ENCODE data around the gene SSB.
"Not testable (repeated sequence)": the region's sequence is repeated elsewhere in the genome, so short reads cannot be mapped to it uniquely, and the experiment has no call there.

The SSB gene

GRCh38 chr2:169815849-169816248, 17.2 kb downstream of the SSB start:
- H3K27me3 ChIP-seq (ENCODE audit: insufficient read depth, low read depth), result no peaks in the 10 kb centered on the region
- peaks cover 9% of the 10 kb centered on the region; the same call in 1 of the 2 replicates for H3K36me3 ChIP-seq (ENCODE audit: insufficient read depth)
- no peak overlapping the region for H3K27ac ChIP-seq
- no peak overlapping the region for H3K4me3 ChIP-seq (IDR thresholded peaks at IDR 0.05; ENCODE audit: insufficient read depth, low read depth, low read length)
- peaks cover 6% of the 10 kb centered on the region for H3K4me1 ChIP-seq (ENCODE audit: low read depth, poor library complexity, severe bottlenecking)
- H3K9ac ChIP-seq, result no peak overlapping the region
- no peak overlapping the region for H2AFZ ChIP-seq (ENCODE audit: low read depth)
- H3K4me2 ChIP-seq, result no peak overlapping the region
- no peaks in the 10 kb centered on the region for H3K79me2 ChIP-seq (ENCODE audit: insufficient read depth, low read depth)
- no peaks in the 10 kb centered on the region; the same call in 1 of the 2 replicates for H4K20me1 ChIP-seq (ENCODE audit: insufficient read depth)
- no peak for TF ChIP-seq CTCF (conservative IDR thresholded peaks at IDR 0.05; ENCODE audit: low read depth, low read length)

DNA sequence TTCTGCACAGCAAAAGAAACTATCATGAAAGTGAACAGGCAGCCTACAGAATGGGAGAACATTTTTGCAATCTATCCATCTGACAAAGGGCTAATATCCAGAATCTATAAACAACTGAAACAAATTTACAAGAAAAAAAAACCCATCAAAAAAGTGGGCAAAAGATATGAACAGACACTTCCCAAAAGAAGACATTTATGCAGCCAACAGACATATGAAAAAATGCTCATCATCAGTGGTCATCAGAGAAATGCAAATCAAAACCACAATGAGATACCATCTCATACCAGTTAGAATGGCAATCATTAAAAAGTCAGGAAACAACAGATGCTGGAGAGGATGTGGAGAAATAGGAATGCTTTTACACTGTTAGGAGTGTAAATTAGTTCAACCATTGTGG, 18.3 kb downstream of the SSB start:
- not testable (repeated sequence) for H3K27me3 ChIP-seq (ENCODE audit: insufficient read depth, low read depth); H4K20me1 ChIP-seq (ENCODE audit: insufficient read depth); H3K27ac ChIP-seq; H3K9ac ChIP-seq; H2AFZ ChIP-seq (ENCODE audit: low read depth); H3K4me2 ChIP-seq; H3K4me3 ChIP-seq (IDR thresholded peaks at IDR 0.05; ENCODE audit: insufficient read depth, low read depth, low read length); H3K36me3 ChIP-seq (ENCODE audit: insufficient read depth)
- Histone ChIP-seq H3K79me2 (ENCODE audit: insufficient read depth, low read depth) (peaks cover 11% of the 10 kb centered on the region; the same call in 1 of the 2 replicates), H3K4me1 (ENCODE audit: low read depth, poor library complexity, severe bottlenecking) (peaks cover 10% of the 10 kb centered on the region)

DNA sequence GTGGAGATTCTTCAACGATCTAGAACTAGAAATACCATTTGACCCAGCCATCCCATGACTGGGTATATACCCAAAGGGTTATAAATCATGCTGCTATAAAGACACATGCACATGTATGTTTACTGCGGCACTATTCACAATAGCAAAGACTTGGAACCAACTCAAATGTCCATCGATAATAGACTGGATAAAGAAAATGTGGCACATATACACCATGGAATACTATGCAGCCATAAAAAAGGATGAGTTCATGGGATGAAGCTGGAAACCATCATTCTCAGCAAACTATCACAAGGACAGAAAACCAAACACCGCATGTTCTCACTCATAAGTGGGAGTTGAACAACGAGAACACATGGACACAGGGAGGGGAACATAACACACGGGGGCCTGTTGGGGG, 18.7 kb downstream of the SSB start:
- H3K4me3 ChIP-seq (IDR thresholded peaks at IDR 0.05; ENCODE audit: insufficient read depth, low read depth, low read length); H3K4me2 ChIP-seq; H3K27ac ChIP-seq; H3K27me3 ChIP-seq (ENCODE audit: insufficient read depth, low read depth); H4K20me1 ChIP-seq (ENCODE audit: insufficient read depth); H3K36me3 ChIP-seq (ENCODE audit: insufficient read depth); H3K9ac ChIP-seq; H2AFZ ChIP-seq (ENCODE audit: low read depth): not testable (repeated sequence)
- peaks cover 13% of the 10 kb centered on the region for H3K4me1 ChIP-seq (ENCODE audit: low read depth, poor library complexity, severe bottlenecking)
- peaks cover 15% of the 10 kb centered on the region; the same call in 1 of the 2 replicates for H3K79me2 ChIP-seq (ENCODE audit: insufficient read depth, low read depth)

DNA sequence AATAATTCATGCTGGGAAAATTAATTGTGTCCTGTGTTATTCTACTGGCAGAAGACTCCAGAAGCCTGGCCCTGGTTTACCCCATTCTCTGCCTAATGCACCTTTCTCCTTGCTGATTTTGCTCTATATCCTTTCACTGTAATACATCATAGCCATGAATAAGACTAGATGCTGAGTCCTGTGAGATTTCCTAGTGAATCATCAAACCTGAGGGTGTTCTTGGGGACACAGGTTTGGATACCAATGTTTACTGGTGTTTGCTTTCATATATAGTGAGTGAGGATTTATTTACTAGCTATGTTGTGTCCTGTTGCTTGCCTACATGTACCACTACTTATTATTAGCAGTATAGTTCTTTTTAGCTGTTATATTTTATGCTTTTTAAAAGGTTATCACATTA, 19.6 kb downstream of the SSB start:
- Histone ChIP-seq H3K79me2 (ENCODE audit: insufficient read depth, low read depth) (peaks cover 22% of the 10 kb centered on the region; the same call in 1 of the 2 replicates), H3K4me3 (IDR thresholded peaks at IDR 0.05; ENCODE audit: insufficient read depth, low read depth, low read length) (no peak overlapping the region), H3K4me2 (no peak overlapping the region), H4K20me1 (ENCODE audit: insufficient read depth) (no peaks in the 10 kb centered on the region; the same call in 1 of the 2 replicates), H3K9ac (no peak overlapping the region), H2AFZ (ENCODE audit: low read depth) (no peak overlapping the region), H3K27ac (no peak overlapping the region), H3K4me1 (ENCODE audit: low read depth, poor library complexity, severe bottlenecking) (peaks cover 22% of the 10 kb centered on the region), H3K36me3 (ENCODE audit: insufficient read depth) (peaks cover 2% of the 10 kb centered on the region; the same call in 1 of the 2 replicates), H3K27me3 (ENCODE audit: insufficient read depth, low read depth) (no peaks in the 10 kb centered on the region)
- no peak for TF ChIP-seq CTCF (conservative IDR thresholded peaks at IDR 0.05; ENCODE audit: low read depth, low read length)

DNA sequence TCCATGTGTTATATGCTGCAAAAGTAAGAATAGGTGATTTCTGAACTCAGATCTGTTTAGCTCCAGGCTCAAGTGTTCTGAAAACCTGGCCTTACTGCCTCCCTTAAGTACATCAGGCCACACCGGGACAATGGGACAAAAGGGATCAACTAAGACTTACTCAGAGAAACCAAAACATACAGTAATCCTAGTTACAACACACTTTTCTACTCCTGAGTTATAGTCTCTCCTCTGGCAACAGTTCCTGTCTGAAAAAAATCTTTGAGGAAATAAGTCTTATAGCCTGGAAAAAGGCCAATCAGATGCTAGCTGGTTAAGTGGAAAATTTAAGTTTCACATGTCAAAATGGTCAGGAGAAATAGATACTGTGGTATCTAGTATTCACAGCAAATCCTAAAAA, 20.4 kb downstream of the SSB start:
- no peaks in the 10 kb centered on the region for H4K20me1 ChIP-seq (ENCODE audit: insufficient read depth)
- H3K4me3 ChIP-seq (IDR thresholded peaks at IDR 0.05; ENCODE audit: insufficient read depth, low read depth, low read length), result no peak overlapping the region
- no peak overlapping the region for H3K9ac ChIP-seq
- H3K36me3 ChIP-seq (ENCODE audit: insufficient read depth), result peaks cover 2% of the 10 kb centered on the region; the same call in 1 of the 2 replicates
- TF ChIP-seq CTCF (conservative IDR thresholded peaks at IDR 0.05; ENCODE audit: low read depth, low read length), result no peak
- no peak overlapping the region; the same call in 1 of the 2 replicates for H3K27ac ChIP-seq
- no peak overlapping the region for H3K4me2 ChIP-seq
- H3K79me2 ChIP-seq (ENCODE audit: insufficient read depth, low read depth), result peaks cover 31% of the 10 kb centered on the region
- H3K4me1 ChIP-seq (ENCODE audit: low read depth, poor library complexity, severe bottlenecking), result peaks cover 30% of the 10 kb centered on the region
- H2AFZ ChIP-seq (ENCODE audit: low read depth), result no peak overlapping the region
- no peaks in the 10 kb centered on the region for H3K27me3 ChIP-seq (ENCODE audit: insufficient read depth, low read depth)

DNA sequence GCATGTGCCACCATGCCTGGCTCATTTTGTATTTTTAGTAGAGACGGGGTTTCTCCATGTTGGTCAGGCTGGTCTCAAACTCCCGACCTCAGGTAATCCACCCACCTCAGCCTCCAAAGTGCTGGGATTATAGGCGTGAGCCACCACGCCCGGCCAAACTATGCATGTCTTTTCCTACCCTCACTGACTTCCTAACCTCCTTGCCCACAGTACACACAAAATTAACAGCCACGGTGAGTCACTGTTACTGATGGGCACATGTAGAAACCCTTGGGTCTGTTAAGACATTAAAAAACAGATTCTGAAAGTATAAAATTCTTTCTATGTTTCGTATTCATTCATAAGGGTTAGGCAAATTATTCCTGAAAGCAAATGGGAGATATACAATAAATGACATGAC, 21.4 kb downstream of the SSB start:
- not testable (repeated sequence) for H2AFZ ChIP-seq (ENCODE audit: low read depth); H3K36me3 ChIP-seq (ENCODE audit: insufficient read depth); H3K4me3 ChIP-seq (IDR thresholded peaks at IDR 0.05; ENCODE audit: insufficient read depth, low read depth, low read length); H3K27me3 ChIP-seq (ENCODE audit: insufficient read depth, low read depth); H3K4me2 ChIP-seq; H3K27ac ChIP-seq; H3K9ac ChIP-seq; H4K20me1 ChIP-seq (ENCODE audit: insufficient read depth)
- Histone ChIP-seq H3K4me1 (ENCODE audit: low read depth, poor library complexity, severe bottlenecking) (peaks cover 31% of the 10 kb centered on the region), H3K79me2 (ENCODE audit: insufficient read depth, low read depth) (peaks cover 37% of the 10 kb centered on the region)

Measured in KMS-11 (cell line).